ENCODE data around the gene CLIC3. TPM values are rescaled to one million over a fixed set of nuclear protein-coding genes. Genes with fewer than 3 reads are reported as not detected.

CLIC3 gene
- total RNA-seq, 4 donors from 2014 or later: 2.5 to 3.8 TPM; not detected in 2

DNA sequence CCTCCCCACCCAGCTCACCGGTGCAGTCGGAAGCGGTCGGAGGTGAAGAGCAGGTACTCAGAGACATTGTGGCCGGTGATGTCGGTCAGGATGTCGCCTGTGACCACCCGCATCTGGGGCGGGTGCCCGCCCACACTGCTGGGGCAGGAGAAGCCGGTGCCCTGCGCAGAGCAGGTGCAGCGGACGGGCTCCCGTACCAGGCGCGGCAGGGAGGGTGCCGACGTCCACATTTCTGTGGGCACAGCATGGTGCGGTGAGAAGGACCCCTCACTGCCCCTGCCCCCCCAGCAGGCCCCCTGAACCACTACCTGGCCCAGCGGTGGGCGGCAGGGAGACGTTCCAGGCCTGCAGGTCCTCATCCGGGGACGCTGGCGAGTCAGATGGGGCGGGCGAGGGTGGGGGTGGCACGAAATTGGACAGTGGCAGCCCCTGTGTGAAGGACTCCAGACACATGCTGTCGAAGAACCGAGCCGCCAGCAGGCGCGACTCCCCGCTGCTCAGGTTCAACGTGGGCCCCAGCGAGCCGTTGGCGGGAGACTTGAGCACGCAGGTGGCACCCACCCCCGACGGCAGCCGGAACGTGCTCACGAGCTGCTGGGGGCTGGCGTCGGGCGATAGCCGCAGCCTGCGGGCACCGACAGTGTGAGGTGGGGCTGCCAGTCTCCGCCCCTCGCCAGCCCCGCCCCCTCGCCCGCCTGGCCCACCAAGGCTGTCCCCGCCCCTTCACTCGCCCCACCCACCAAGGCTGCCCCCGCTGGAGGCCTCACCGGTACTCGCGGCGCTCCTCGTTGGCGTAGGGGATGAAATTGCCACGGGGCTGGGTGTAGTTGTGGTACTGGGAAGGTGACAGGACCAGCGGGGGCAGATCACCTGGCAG, 16.6 kb upstream of the CLIC3 start:
- no peaks in the 10 kb centered on the region for H3K9me3 ChIP-seq
- H3K4me3 ChIP-seq: no peak overlapping the region
- no peaks in the 10 kb centered on the region for H3K4me1 ChIP-seq
- H3K36me3 ChIP-seq: no peaks in the 10 kb centered on the region
- in situ Hi-C loops (cut with MboI; ENCODE audit: low pct_ligation_motif_present in 1 of 4, low pct_unique_long_range_greater_than_20kb in 1 of 4, low sequenced_read_pairs in 3 of 4) (no loop called here), intact Hi-C loops (cut with DNase I; ENCODE audit: low total_unique reads) (no loop called here)
- WGBS, 2 donors (ENCODE audit: low coverage in 1 of 2): 88 to 98% methylated on average over 9 to 49 of the region's 67 CpGs
- DNase-seq: no peak
- H3K27me3 ChIP-seq: no peaks in the 10 kb centered on the region
- H3K27ac ChIP-seq: no peak overlapping the region
- TF ChIP-seq POLR2AphosphoS5 (IDR thresholded peaks at IDR 0.05): no peak
- TF ChIP-seq EP300 (IDR thresholded peaks at IDR 0.05; ENCODE audit: low read depth): no peak
- TF ChIP-seq, protein P1, sequence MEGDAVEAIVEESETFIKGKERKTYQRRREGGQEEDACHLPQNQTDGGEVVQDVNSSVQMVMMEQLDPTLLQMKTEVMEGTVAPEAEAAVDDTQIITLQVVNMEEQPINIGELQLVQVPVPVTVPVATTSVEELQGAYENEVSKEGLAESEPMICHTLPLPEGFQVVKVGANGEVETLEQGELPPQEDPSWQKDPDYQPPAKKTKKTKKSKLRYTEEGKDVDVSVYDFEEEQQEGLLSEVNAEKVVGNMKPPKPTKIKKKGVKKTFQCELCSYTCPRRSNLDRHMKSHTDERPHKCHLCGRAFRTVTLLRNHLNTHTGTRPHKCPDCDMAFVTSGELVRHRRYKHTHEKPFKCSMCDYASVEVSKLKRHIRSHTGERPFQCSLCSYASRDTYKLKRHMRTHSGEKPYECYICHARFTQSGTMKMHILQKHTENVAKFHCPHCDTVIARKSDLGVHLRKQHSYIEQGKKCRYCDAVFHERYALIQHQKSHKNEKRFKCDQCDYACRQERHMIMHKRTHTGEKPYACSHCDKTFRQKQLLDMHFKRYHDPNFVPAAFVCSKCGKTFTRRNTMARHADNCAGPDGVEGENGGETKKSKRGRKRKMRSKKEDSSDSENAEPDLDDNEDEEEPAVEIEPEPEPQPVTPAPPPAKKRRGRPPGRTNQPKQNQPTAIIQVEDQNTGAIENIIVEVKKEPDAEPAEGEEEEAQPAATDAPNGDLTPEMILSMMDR (IDR thresholded peaks at IDR 0.05): no peak
- no peak for TF ChIP-seq POLR2A (IDR thresholded peaks at IDR 0.05)

DNA sequence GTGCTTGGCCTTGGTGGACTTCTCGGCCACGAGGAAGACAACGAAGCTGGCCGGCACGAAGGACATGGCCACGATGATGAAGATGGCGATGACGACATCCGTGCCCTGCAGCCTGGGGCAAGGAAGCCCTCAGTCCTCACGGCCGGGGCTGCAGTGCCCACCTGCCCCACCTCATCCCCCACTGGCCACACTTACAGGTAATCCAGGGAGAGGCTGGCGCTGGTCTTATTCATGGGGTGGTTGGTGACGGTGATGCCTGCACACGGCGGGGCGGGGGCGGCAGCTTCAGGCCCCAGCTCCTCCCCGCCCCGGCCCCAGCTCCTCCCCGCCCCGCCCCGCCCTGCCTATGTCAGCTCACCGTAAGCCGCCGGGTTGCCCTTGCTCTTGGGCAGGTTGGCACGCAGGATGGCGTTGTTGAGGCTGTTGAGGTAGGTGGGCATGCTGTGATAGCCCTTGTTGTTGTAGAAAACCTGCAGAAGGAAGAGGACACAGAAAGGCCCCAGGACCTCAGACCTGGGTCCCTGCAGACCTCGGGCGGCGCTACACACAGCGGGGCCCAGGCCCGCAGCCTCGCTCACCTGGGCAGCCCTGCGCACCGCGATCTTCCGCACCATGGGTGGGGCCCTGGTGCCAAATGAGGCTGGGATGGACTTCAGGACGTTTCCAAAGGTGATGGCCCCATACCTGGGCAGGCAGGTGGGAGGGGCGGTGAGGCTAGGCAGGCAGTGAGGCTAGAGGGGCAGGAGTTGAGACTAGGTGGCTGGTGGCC, 15.7 kb upstream of the CLIC3 start:
- Histone ChIP-seq H3K27ac (no peak overlapping the region), H3K4me1 (no peaks in the 10 kb centered on the region), H3K36me3 (no peaks in the 10 kb centered on the region), H3K9me3 (no peaks in the 10 kb centered on the region), H3K4me3 (no peak overlapping the region), H3K27me3 (no peaks in the 10 kb centered on the region)
- in situ Hi-C loops (cut with MboI; ENCODE audit: low pct_ligation_motif_present in 1 of 4, low pct_unique_long_range_greater_than_20kb in 1 of 4, low sequenced_read_pairs in 3 of 4) (no loop called here), intact Hi-C loops (cut with DNase I; ENCODE audit: low total_unique reads) (no loop called here)
- 89% methylated on average over 25 of the region's 39 CpGs; no CpG with 5 or more reads in 1 of the 2 donors for WGBS, 2 donors (ENCODE audit: low coverage in 1 of 2)
- no peak for TF ChIP-seq POLR2A (IDR thresholded peaks at IDR 0.05)
- no peak for TF ChIP-seq EP300 (IDR thresholded peaks at IDR 0.05; ENCODE audit: low read depth)
- TF ChIP-seq, protein P1 (IDR thresholded peaks at IDR 0.05): no peak
- TF ChIP-seq POLR2AphosphoS5 (IDR thresholded peaks at IDR 0.05): no peak
- no peak for DNase-seq

DNA sequence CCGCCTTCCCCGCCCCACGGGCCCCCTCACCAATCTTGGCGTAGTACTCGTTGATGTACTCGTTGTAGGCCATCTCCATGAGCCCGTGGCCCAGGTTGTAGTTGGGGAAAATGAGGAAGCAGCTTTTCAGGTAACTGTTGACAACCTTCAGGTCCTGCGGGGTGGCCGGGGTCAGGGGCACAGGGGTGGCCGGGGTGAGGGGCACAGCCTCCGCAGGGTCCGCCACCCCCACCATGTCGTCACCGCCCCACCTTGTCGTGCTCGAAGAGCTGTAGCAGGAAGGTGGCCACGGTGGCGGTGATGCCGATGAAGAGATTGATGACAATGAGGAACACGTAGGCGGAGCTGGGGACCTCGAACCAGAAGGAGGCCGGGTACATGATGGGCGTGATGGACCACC, 14.8 kb upstream of the CLIC3 start:
- TF ChIP-seq, protein P1 (IDR thresholded peaks at IDR 0.05): no peak
- TF ChIP-seq POLR2A (IDR thresholded peaks at IDR 0.05): no peak
- no peaks in the 10 kb centered on the region for H3K4me1 ChIP-seq
- intact Hi-C loops (cut with DNase I; ENCODE audit: low total_unique reads) (no loop called here), in situ Hi-C loops (cut with MboI; ENCODE audit: low pct_ligation_motif_present in 1 of 4, low pct_unique_long_range_greater_than_20kb in 1 of 4, low sequenced_read_pairs in 3 of 4) (no loop called here)
- H3K9me3 ChIP-seq: no peaks in the 10 kb centered on the region
- no peak overlapping the region for H3K27ac ChIP-seq
- no peak overlapping the region for H3K4me3 ChIP-seq
- WGBS, 2 donors (ENCODE audit: low coverage in 1 of 2): 96% methylated on average over 24 of the region's 24 CpGs; no CpG with 5 or more reads in 1 of the 2 donors
- H3K36me3 ChIP-seq: no peaks in the 10 kb centered on the region
- no peaks in the 10 kb centered on the region for H3K27me3 ChIP-seq
- no peak for DNase-seq

DNA sequence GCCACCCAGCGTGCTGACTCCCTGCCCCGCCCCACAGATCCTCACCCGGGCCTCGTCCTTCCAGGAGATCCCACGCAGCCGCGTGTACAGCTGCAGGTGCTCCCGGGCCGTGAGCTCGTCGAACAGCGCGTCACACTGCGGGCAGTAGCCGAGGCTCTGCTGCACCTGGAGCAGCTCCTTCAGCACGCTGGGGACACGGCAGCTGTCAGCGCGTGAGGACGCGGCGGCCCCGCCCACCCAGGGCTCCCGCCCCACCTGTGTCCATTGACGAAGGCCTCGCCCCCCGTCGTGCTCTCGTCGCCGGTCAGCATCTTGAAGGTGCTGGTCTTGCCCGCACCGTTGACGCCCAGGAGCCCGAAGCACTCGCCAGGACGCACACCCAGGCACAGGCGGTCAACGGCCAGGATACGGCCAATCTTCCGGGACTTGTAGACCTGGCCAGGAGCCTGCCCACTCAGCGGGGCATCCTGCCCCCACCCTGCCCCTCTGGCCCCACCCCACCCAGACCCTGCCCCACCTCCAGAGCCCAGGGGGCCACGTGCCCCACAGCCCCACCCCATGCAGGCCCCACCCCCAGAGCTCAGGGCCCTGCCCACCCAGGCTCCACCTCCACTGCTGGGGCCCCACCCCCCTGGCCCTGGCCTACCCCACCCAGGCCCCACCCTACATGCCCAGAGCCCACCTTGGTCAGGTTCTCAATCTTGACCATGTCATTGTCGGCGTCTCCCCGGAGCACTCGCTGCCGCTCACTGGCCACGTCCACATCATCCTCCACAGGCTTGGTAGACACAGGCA, 13.8 kb upstream of the CLIC3 start:
- H3K27me3 ChIP-seq: no peaks in the 10 kb centered on the region
- H3K27ac ChIP-seq: no peak overlapping the region
- no peak for TF ChIP-seq POLR2AphosphoS5 (IDR thresholded peaks at IDR 0.05)
- no peak for TF ChIP-seq POLR2A (IDR thresholded peaks at IDR 0.05)
- TF ChIP-seq, protein P1 (IDR thresholded peaks at IDR 0.05): no peak
- TF ChIP-seq EP300 (IDR thresholded peaks at IDR 0.05; ENCODE audit: low read depth): no peak
- H3K36me3 ChIP-seq: no peaks in the 10 kb centered on the region
- whole genome bisulfite sequencing, 2 donors (ENCODE audit: low coverage in 1 of 2): 97 to 100% methylated on average over 2 to 24 of the region's 49 CpGs
- H3K4me3 ChIP-seq: no peak overlapping the region
- in situ Hi-C loops (cut with MboI; ENCODE audit: low pct_ligation_motif_present in 1 of 4, low pct_unique_long_range_greater_than_20kb in 1 of 4, low sequenced_read_pairs in 3 of 4): no loop called here
- no peaks in the 10 kb centered on the region for H3K4me1 ChIP-seq
- DNase-seq: no peak
- intact Hi-C loops (cut with DNase I; ENCODE audit: low total_unique reads): no loop called here
- no peaks in the 10 kb centered on the region for H3K9me3 ChIP-seq
